ENCODE data around the gene UBAC1. TPM values are rescaled to one million over a fixed set of nuclear protein-coding genes. Genes with fewer than 3 reads are reported as not detected.

Gene UBAC1
- total and polyA plus RNA-seq, 10 of the 15 experiments (the other 5 are each of a cell fraction or from before 2014, with no cell fraction given): 16.7 to 54.6 (median 38.5) TPM

GRCh38 chr9:136004712-136005111 is 43.5 kb upstream of the UBAC1 start (continued):
- TF ChIP-seq, protein P1, sequence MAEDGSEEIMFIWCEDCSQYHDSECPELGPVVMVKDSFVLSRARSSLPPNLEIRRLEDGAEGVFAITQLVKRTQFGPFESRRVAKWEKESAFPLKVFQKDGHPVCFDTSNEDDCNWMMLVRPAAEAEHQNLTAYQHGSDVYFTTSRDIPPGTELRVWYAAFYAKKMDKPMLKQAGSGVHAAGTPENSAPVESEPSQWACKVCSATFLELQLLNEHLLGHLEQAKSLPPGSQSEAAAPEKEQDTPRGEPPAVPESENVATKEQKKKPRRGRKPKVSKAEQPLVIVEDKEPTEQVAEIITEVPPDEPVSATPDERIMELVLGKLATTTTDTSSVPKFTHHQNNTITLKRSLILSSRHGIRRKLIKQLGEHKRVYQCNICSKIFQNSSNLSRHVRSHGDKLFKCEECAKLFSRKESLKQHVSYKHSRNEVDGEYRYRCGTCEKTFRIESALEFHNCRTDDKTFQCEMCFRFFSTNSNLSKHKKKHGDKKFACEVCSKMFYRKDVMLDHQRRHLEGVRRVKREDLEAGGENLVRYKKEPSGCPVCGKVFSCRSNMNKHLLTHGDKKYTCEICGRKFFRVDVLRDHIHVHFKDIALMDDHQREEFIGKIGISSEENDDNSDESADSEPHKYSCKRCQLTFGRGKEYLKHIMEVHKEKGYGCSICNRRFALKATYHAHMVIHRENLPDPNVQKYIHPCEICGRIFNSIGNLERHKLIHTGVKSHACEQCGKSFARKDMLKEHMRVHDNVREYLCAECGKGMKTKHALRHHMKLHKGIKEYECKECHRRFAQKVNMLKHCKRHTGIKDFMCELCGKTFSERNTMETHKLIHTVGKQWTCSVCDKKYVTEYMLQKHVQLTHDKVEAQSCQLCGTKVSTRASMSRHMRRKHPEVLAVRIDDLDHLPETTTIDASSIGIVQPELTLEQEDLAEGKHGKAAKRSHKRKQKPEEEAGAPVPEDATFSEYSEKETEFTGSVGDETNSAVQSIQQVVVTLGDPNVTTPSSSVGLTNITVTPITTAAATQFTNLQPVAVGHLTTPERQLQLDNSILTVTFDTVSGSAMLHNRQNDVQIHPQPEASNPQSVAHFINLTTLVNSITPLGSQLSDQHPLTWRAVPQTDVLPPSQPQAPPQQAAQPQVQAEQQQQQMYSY (CRISPR knock-in tag; IDR thresholded peaks at IDR 0.05): no peak
- TF ChIP-seq, protein P2, sequence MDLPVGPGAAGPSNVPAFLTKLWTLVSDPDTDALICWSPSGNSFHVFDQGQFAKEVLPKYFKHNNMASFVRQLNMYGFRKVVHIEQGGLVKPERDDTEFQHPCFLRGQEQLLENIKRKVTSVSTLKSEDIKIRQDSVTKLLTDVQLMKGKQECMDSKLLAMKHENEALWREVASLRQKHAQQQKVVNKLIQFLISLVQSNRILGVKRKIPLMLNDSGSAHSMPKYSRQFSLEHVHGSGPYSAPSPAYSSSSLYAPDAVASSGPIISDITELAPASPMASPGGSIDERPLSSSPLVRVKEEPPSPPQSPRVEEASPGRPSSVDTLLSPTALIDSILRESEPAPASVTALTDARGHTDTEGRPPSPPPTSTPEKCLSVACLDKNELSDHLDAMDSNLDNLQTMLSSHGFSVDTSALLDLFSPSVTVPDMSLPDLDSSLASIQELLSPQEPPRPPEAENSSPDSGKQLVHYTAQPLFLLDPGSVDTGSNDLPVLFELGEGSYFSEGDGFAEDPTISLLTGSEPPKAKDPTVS (IDR thresholded peaks at IDR 0.05; ENCODE audit: low read depth, low read length): no peak
- TF ChIP-seq CBFB (IDR thresholded peaks at IDR 0.05; ENCODE audit: low read depth): no peak
- no peak for TF ChIP-seq POU2F2 (IDR thresholded peaks at IDR 0.05; ENCODE audit: borderline replicate concordance, low read depth, low read length)
- no peak for TF ChIP-seq FOS (IDR thresholded peaks at IDR 0.05; ENCODE audit: borderline replicate concordance, extremely low read depth, insufficient read length)
- no peak for TF ChIP-seq SMC3 (IDR thresholded peaks at IDR 0.05; ENCODE audit: borderline replicate concordance, low read length)

DNA sequence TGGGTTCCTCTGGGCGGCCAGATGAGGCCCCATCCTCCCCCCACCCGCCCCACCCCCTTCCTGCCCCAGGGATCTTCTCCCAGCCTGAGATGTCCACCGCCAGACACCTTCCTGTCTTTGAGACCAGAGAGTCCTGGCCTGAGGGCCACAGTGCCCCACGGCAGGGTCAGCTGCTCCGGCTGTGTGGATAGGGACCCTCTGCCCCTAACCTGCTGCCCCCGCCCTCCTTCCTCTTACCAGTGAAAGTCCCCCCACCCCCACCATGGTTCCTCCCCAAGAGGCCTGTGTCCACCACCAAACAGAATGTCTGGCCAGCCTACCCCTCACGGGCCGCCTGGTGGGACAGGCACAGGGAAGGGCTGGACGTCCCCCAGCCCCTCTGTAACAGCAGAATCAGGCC is 43.0 kb upstream of the UBAC1 start:
- no TSS peak for BruUV-seq (replicated peaks)
- intact Hi-C loops (cut with micrococcal nuclease; ENCODE audit: unreplicated experiment) (no loop called here), in situ Hi-C loops (cut with MboI) (no loop called here)
- Histone ChIP-seq H3K27me3 (replicated peaks in 1 of 2; ENCODE audit: control insufficient read depth in 2 of 2, insufficient read depth in 2 of 2, low read length in 1 of 2) (no peaks in the 10 kb centered on the region), H3K9me3 (replicated peaks; ENCODE audit: control insufficient read depth, insufficient read depth, low read length) (no peaks in the 10 kb centered on the region), H3K4me1 (ENCODE audit: control insufficient read depth, insufficient read depth, low read length) (no peaks in the 10 kb centered on the region), H3K27ac (ENCODE audit: control insufficient read depth, insufficient read depth) (no peak overlapping the region), H3K36me3 (ENCODE audit: control insufficient read depth in 2 of 2, insufficient read depth in 2 of 2, low read length in 1 of 2) (no peaks in the 10 kb centered on the region), H4K20me1 (ENCODE audit: control insufficient read depth, insufficient read depth) (no peaks in the 10 kb centered on the region; the same call in 1 of the 2 replicates), H3K4me3 (no peak overlapping the region), H3K4me2 (ENCODE audit: control insufficient read depth, insufficient read depth) (no peak overlapping the region), H2AFZ (ENCODE audit: control insufficient read depth, low read depth, low read length) (no peak overlapping the region), H3K79me2 (ENCODE audit: control insufficient read depth, insufficient read depth, low read length) (no peaks in the 10 kb centered on the region), H3K9ac (ENCODE audit: control insufficient read depth, insufficient read depth, low read length) (no peak overlapping the region)
- CTCF ChIA-PET: no interaction called here
- POLR2A ChIA-PET: no interaction called here
- no peak for ATAC-seq
- FAIRE-seq: no peak
- WGBS (ENCODE audit: insufficient coverage, insufficient replicate concordance, low lambda C conversion rate, missing lambda C conversion rate): 24% methylated on average over 5 of the region's 9 CpGs
- SMC1A ChIA-PET (ENCODE audit: uncharacterized antibody, unreplicated experiment): no interaction called here
- RAD21 ChIA-PET (ENCODE audit: unreplicated experiment): no interaction called here
- DNase-seq (ENCODE audit: low read depth, low spot score): no peak
- TF ChIP-seq POLR2A (IDR thresholded peaks at IDR 0.05; ENCODE audit: low read depth, low read length) (no peak), SIN3A (IDR thresholded peaks at IDR 0.05; ENCODE audit: low read depth, low read length) (no peak), RCOR1 (conservative IDR thresholded peaks at IDR 0.05; ENCODE audit: low read depth, low read length) (no peak), CREM (IDR thresholded peaks at IDR 0.05; ENCODE audit: low read depth) (no peak), CBX3 (IDR thresholded peaks at IDR 0.05; ENCODE audit: borderline replicate concordance, low read depth) (no peak), SMC3 (IDR thresholded peaks at IDR 0.05; ENCODE audit: borderline replicate concordance, low read length) (no peak), GATAD2B (conservative IDR thresholded peaks at IDR 0.05; ENCODE audit: low read depth) (no peak), MAX (IDR thresholded peaks at IDR 0.05; ENCODE audit: low read depth, low read length) (no peak), SP1 (IDR thresholded peaks at IDR 0.05; ENCODE audit: low read depth, low read length) (no peak), ESRRA (IDR thresholded peaks at IDR 0.05; ENCODE audit: low read length) (no peak), EED (IDR thresholded peaks at IDR 0.05; ENCODE audit: low read depth) (no peak), EGR1 (IDR thresholded peaks at IDR 0.05; ENCODE audit: borderline replicate concordance in 1 of 2, low read depth in 2 of 2, low read length in 2 of 2) (no peak)
- TF ChIP-seq, protein P3, sequence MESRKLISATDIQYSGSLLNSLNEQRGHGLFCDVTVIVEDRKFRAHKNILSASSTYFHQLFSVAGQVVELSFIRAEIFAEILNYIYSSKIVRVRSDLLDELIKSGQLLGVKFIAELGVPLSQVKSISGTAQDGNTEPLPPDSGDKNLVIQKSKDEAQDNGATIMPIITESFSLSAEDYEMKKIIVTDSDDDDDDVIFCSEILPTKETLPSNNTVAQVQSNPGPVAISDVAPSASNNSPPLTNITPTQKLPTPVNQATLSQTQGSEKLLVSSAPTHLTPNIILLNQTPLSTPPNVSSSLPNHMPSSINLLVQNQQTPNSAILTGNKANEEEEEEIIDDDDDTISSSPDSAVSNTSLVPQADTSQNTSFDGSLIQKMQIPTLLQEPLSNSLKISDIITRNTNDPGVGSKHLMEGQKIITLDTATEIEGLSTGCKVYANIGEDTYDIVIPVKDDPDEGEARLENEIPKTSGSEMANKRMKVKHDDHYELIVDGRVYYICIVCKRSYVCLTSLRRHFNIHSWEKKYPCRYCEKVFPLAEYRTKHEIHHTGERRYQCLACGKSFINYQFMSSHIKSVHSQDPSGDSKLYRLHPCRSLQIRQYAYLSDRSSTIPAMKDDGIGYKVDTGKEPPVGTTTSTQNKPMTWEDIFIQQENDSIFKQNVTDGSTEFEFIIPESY (IDR thresholded peaks at IDR 0.05): no peak
